Heart left ventricle (tissue), 16 donors: ENCODE results near the gene TMEM123. TPM values are rescaled to one million over a fixed set of nuclear protein-coding genes. Genes with fewer than 3 reads are reported as not detected.
"Not testable (repeated sequence)": the region's sequence is repeated elsewhere in the genome, so short reads cannot be mapped to it uniquely, and the experiment has no call there.

ENCODE experiments used
- ATAC-seq, 4 donors: fragments of 200-7000 bp; cut with Tn5 transposase; one replicate each; pipeline ENCODE4 v1.9.1; 2020 to 2022; ENCODE audit warnings: moderate library complexity in 4 of 4, mild to moderate bottlenecking in 3 of 4, moderate number of reproducible peaks in 1 of 4
- DNase-seq, 5 donors: peaks; one replicate each; pipeline ENCODE4 v3.0.0-alpha.2; 2020
- H3K27ac ChIP-seq, 12 donors: fragments of 200-600 bp; sonication (generic) in 4 of 12; one replicate each; pipeline versions ENCODE4 v1.5.0 to v1.8.0; 2016 to 2022; ENCODE audit warnings: mild to moderate bottlenecking in 2 of 12
- H3K27me3 ChIP-seq, 9 donors: fragments of 200-600 bp; sonication (generic) in 2 of 9; one replicate each; pipeline versions ENCODE4 v1.5.1 to v1.8.0; 2016 to 2022; ENCODE audit warnings: mild to moderate bottlenecking in 3 of 9
- H3K36me3 ChIP-seq, 9 donors: fragments of 200-600 bp; sonication (generic) in 2 of 9; one replicate each; pipeline versions ENCODE4 v1.5.0 to v1.8.0; 2018 to 2022; ENCODE audit warnings: mild to moderate bottlenecking in 2 of 9
- H3K4me1 ChIP-seq, 12 donors: fragments of 200-600 bp; sonication (generic) in 4 of 12; one replicate each; pipeline versions ENCODE4 v1.5.0 to v1.8.0; 2016 to 2022; ENCODE audit warnings: mild to moderate bottlenecking in 3 of 12
- H3K4me3 ChIP-seq, 12 donors: fragments of 200-600 bp; sonication (generic) in 4 of 12; one replicate each; pipeline versions ENCODE4 v1.5.0 to v1.8.0; 2017 to 2022; ENCODE audit warnings: mild to moderate bottlenecking in 9 of 12, moderate library complexity in 4 of 12
- H3K9me3 ChIP-seq, 12 donors: fragments of 200-600 bp; sonication (generic) in 4 of 12; one replicate each; pipeline versions ENCODE4 v1.5.0 to v1.8.0; 2016 to 2022; ENCODE audit warnings: mild to moderate bottlenecking in 1 of 12
- POLR2A ChIP-seq, 2 donors: fragments of 450-650 bp; IDR thresholded peaks; one replicate each; pipeline ENCODE4 v1.6.1; 2017; ENCODE audit warnings: antibody characterized with exemption in 2 of 2, mild to moderate bottlenecking in 2 of 2, moderate library complexity in 2 of 2
- WGBS, 4 donors: extraction: QIAGEN DNeasy Blood & Tissue Kit in 2 of 4; methylation state at CpG; one replicate each; pipeline versions ENCODE4 v1.1.5 to v1.1.7; 2013 to 2018; 5-methylcytosine and 5-hydroxymethylcytosine counted together
- intact Hi-C, 10 donors: fragments of 100-400 bp; cut with DNase I; formaldehyde crosslinking; loops; one replicate each; pipeline versions ENCODE4 v1.11.1 to v1.14.2; 2022
- polyA plus RNA-seq, 2 donors: library from polyadenylated mRNA; stranded (reverse); fragments of 200-250 nt; gene quantifications; one replicate each; pipeline ENCODE4 v1.2.3, GENCODE V29; 2013
- total RNA-seq, 9 donors: library from RNA; depleted of rRNA in 2 of 9; stranded (reverse); fragments of >200 nt in 2 of 9; fragmentation: NEBNext Ultra II Directional in 3 of 9; extraction: Animal tissue kit (Norgen Biotek cat#: 25700) in 3 of 9; gene quantifications; one replicate each; pipeline versions ENCODE4 v1.1.0 to v1.2.4, GENCODE V29; 2016 to 2023
- TF ChIP-seq, protein P1 (sequence below), 12 donors: fragments of 200-600 bp; sonication (generic) in 4 of 12; IDR thresholded peaks; one replicate each; pipeline versions ENCODE4 v1.5.0 to v1.8.0; 2018 to 2022; ENCODE audit warnings: antibody characterized with exemption in 12 of 12, mild to moderate bottlenecking in 5 of 12
- donor health status: ischemic (EF 13 %, LVEDD 7.1; RV severe dilation, severe dysfunction).
- donor health status: healthy with polysubstance abuse.
- donor health status: DM: no; HTN: yes; CAD: no.
- donor health status: DM: no; HTN: no; CAD: no.
- donor health status: ischemic (EF 25% LVEDD 6.9; RV normal size, moderate dysfunction).
- donor health status: ischemic (EF 25% LVEDD 5.7; RV mildly dilated, moderate dysfunction).
- donor health status: healthy.
- donor health status: DM: yes; HTN: yes; CAD: no.
- donor health status: ischemic (EF 35%, LVEDD 5.7; RV mildly dilated, moderate dysfunction).
- donor health status: nonischemic (EF 11% LVEDD 7.7; RV severe dilation, severe dysfunction).
- donor health status: DM: yes; HTN: yes; CAD: no.
- donor health status: PGD.
- donor health status: ischemic (EF 29% LVEDD 5.4; RV normal size, mild dysfunction).
- donor health status: nonischemic (EF 23%, LVEDD 6.1; RV moderate dilation, normal function).

The TMEM123 gene
- total and polyA plus RNA-seq, 11 donors = 25.0 to 116 (median 75.6) TPM

DNA sequence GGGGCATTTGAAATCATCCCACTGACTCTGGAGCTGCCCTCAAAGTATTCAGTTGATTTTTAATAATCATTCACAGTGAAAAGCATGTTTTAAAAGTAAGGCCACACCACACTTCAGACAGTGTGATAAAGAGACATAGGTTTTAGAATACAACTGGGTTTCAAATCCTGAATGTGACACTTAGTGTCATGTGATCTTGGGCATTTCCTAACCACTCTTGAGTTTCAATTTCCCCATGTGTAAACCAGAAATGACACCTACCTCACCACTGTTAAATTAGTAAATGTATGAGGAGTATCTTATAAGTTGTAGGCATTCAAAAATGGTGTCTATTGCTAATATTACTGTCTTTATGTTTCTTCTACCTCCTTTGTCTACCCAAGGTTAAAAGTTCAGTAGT lies 5.4 kb downstream of the TMEM123 start:
- H3K9me3 ChIP-seq = peaks cover 0 to 7% (median 0%) of the 10 kb centered on the region in 12 donors
- H3K4me1 ChIP-seq = peaks cover 0 to 54% (median 15%) of the 10 kb centered on the region in 12 donors
- H3K27ac ChIP-seq = peak overlapping the region in 1 of 12 donors; percentile 45
- H3K4me3 ChIP-seq = no peak overlapping the region
- intact Hi-C loops = no loop called here
- no peak for TF ChIP-seq POLR2A (IDR thresholded peaks at IDR 0.05)
- TF ChIP-seq, protein P1, sequence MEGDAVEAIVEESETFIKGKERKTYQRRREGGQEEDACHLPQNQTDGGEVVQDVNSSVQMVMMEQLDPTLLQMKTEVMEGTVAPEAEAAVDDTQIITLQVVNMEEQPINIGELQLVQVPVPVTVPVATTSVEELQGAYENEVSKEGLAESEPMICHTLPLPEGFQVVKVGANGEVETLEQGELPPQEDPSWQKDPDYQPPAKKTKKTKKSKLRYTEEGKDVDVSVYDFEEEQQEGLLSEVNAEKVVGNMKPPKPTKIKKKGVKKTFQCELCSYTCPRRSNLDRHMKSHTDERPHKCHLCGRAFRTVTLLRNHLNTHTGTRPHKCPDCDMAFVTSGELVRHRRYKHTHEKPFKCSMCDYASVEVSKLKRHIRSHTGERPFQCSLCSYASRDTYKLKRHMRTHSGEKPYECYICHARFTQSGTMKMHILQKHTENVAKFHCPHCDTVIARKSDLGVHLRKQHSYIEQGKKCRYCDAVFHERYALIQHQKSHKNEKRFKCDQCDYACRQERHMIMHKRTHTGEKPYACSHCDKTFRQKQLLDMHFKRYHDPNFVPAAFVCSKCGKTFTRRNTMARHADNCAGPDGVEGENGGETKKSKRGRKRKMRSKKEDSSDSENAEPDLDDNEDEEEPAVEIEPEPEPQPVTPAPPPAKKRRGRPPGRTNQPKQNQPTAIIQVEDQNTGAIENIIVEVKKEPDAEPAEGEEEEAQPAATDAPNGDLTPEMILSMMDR (IDR thresholded peaks at IDR 0.05) = no peak
- no peaks in the 10 kb centered on the region for H3K27me3 ChIP-seq
- H3K36me3 ChIP-seq = peaks cover 0 to 33% (median 9%) of the 10 kb centered on the region in 9 donors
- DNase-seq (no peak), ATAC-seq (peak in 1 of 4 donors; percentile 19)

DNA sequence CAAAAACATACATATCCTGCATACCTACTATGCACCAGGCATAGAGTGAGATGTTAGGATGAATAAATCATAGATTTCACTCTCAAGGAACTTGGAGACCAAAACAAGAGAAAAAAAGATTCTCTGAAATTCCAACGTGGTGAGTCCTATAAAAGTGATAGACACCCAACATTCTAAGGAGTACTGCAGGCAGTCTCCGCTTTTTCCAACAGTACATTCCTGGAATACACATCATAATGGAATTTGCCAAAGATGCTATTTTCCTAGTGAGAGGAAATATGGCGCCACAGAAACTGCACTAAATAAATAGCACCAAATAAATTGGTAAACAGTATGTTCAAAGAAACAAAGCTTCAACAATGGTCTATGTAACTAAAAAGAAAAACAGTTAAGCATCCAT lies 6.0 kb downstream of the TMEM123 start:
- intact Hi-C loops = no loop called here
- peaks cover 0 to 7% (median 0%) of the 10 kb centered on the region in 12 donors for H3K9me3 ChIP-seq
- ATAC-seq (no peak), DNase-seq (no peak)
- TF ChIP-seq, protein P1 (IDR thresholded peaks at IDR 0.05) = no peak
- no peak for TF ChIP-seq POLR2A (IDR thresholded peaks at IDR 0.05)
- no peak overlapping the region for H3K4me3 ChIP-seq
- peak overlapping the region in 2 of 12 donors; percentile 20 to 45 for H3K27ac ChIP-seq
- WGBS, 4 donors = 68 to 76% (median 71%) methylated on average over 3 of the region's 3 CpGs
- H3K27me3 ChIP-seq = no peaks in the 10 kb centered on the region
- H3K4me1 ChIP-seq = peaks cover 0 to 54% (median 15%) of the 10 kb centered on the region in 12 donors
- H3K36me3 ChIP-seq = peaks cover 0 to 33% (median 9%) of the 10 kb centered on the region in 9 donors

DNA sequence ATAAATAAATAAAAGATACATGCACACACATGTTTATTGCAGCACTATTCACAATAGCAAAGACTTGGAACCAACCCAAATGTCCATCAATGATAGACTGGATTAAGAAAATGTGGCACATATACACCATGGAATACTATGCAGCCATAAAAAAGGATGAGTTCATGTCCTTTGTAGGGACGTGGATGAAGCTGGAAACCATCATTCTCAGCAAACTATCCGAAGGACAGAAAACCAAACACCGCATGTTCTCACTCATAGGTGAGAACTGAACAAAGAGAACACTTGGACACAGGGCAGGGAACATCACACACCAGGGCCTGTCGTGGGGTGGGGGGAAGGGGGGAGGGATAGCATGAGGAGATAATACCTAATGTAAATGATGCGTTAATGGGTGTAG lies 7.9 kb downstream of the TMEM123 start:
- H3K4me3 ChIP-seq, ATAC-seq, H3K27ac ChIP-seq, H3K9me3 ChIP-seq, H3K27me3 ChIP-seq, DNase-seq, intact Hi-C loops: not testable (repeated sequence)
- Histone ChIP-seq H3K4me1 (peaks cover 0 to 37% (median 6%) of the 10 kb centered on the region in 12 donors), H3K36me3 (peaks cover 0 to 33% (median 9%) of the 10 kb centered on the region in 9 donors)
- WGBS, 4 donors = 92 to 95% (median 95%) methylated on average over 5 of the region's 5 CpGs

DNA sequence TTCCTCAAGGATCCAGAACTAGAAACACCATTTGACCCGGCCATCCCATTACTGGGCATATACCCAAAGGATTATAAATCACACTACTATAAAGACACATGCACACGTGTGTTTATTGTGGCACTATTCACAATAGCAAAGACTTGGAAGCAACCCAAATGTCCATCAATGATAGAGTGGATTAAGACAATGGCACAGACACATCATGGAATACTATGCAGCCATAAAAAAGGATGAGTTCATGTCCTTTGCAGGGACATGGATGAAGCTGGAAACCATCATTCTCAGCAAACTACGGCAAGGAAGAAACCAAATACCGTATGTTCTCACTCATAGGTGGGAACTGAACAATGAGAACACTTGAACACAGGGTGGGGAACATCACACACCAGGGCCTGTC lies 8.4 kb downstream of the TMEM123 start:
- Histone ChIP-seq H3K4me1 (peaks cover 0 to 31% (median 2%) of the 10 kb centered on the region in 12 donors), H3K36me3 (peaks cover 0 to 33% (median 9%) of the 10 kb centered on the region in 9 donors)
- DNase-seq, H3K4me3 ChIP-seq, ATAC-seq, H3K27ac ChIP-seq, intact Hi-C loops, H3K9me3 ChIP-seq, H3K27me3 ChIP-seq: not testable (repeated sequence)
- WGBS, 4 donors = 87 to 98% (median 93%) methylated on average over 4 of the region's 4 CpGs

DNA sequence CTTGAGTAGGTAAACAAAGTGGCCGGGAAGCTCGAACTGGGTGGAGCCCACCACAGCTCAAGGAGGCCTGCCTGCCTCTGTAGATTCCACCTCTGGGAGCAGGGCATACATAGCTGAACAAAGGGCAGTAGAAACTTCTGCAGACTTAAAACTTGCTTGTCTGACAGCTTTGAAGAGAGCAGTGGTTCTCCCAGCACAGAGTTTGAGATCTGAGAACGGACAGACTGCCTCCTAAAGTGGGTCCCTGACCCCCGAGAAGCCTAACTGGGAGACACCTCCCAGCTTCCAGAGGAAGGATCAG lies 13.6 kb downstream of the TMEM123 start:
- H3K4me3 ChIP-seq, H3K9me3 ChIP-seq, intact Hi-C loops: not testable (repeated sequence)

More for the DNA sequence above, 13.6 kb downstream of the TMEM123 start:
- not testable (repeated sequence) for ATAC-seq, DNase-seq, H3K27ac ChIP-seq, H3K36me3 ChIP-seq, H3K27me3 ChIP-seq
- WGBS, 4 donors = 65 to 76% (median 72%) methylated on average over 4 of the region's 4 CpGs
- H3K4me1 ChIP-seq = peaks cover 0 to 19% (median 0%) of the 10 kb centered on the region in 12 donors
